HG03175 (cell line): ENCODE data around the gene CARD8.
"Not testable (repeated sequence)": the region's sequence is repeated elsewhere in the genome, so short reads cannot be mapped to it uniquely, and the experiment has no call there.

Experiments
- ATAC-seq: cut with Tn5 transposase; IDR thresholded peaks from one replicate; pipeline ENCODE4 v1.9.1; 2021; ENCODE audit warnings: mild to moderate bottlenecking, moderate library complexity; ENCODE audit not compliant: unreplicated experiment

CARD8 gene, protein sequence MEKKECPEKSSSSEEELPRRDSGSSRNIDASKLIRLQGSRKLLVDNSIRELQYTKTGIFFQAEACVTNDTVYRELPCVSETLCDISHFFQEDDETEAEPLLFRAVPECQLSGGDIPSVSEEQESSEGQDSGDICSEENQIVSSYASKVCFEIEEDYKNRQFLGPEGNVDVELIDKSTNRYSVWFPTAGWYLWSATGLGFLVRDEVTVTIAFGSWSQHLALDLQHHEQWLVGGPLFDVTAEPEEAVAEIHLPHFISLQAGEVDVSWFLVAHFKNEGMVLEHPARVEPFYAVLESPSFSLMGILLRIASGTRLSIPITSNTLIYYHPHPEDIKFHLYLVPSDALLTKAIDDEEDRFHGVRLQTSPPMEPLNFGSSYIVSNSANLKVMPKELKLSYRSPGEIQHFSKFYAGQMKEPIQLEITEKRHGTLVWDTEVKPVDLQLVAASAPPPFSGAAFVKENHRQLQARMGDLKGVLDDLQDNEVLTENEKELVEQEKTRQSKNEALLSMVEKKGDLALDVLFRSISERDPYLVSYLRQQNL

DNA sequence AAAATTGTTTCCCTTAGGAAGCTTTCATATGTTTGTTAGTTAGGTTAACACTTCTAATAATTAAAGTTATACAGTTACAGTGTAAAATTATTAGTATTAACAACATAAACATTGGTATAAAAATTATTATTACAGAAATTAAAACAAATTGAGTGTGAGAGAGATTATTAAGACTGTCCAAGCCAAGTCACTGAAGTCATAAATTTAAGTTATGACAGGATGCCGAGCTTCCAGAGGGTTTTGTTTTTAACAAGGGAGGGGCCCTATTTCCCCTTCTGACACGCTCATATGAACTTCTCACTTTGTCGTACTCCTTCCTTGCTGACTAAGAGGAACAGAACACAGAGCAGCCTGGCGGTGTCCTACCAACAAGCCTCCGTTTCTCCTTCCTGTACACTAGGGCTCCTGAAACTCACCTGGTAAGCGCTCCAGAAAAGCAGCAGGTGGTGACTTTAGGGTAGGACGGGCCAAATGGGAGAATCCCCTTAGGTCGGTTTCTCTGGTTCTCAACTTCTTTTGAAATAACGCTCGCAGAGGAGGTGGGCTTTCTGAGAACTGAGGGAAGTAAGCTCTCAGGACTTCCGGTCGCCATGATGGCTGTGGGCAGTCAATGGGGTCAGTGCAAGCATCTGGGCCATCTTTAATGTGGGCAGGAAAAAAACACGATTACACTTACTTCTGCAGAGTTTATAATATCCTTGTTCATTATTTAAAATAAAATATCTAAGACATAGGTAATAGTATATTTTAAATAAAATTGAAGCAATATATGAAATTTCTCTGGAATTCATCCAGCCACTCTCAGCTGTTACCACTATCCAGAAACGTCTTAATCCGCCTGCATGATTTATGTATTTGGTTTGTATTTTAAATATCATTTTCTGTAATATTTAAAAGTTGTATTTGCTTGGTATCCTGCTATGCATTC, at the start of gene CARD8:
Gene CARD8, minus strand, starts transcription at position 537 of the 928 bp plus-strand sequence. CDS start 14,892 bp downstream, outside the sequence.
- ATAC-seq: peak; percentile 74

DNA sequence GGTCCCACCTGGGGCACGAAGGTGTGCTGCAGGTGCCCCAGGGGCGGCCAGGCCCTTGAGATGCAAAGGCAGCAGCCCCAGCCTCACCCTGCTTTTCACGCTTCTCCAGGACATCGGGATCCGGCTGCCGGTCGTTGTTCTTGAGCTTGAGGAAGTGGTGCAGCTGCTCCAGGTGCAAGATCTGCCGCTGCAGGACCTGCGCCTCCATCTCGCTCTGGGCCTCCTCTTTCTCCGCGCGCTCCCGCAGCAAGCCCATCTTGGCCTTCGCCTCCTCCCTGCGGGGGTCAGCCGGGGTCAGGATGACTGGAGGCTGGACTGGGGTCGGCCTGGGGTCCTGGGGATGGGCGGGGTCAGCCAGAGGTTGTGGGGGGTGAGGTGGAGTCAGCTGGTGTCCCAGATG, 48.2 kb upstream of the CARD8 start:
- ATAC-seq: no peak

DNA sequence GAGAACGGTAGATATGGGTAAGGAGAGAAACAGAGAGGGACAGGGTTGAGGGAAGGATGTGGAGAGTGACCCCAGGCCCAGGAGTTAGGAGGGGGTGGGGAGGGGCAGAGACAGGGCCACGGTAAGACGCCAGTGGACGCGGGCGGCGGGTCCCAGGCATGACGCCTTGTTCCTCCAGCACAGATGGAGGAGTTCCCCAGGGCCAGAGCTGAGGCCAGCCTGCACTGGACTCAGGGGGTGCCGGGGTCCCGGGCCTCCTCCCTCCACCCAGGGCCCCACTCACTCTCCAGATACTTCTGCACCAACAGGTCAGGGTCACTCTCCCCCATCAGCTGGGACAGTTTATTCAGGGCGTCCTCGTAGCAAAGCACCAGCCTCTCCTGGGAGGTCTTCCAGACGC, 47.7 kb upstream of the CARD8 start:
- no peak for ATAC-seq

DNA sequence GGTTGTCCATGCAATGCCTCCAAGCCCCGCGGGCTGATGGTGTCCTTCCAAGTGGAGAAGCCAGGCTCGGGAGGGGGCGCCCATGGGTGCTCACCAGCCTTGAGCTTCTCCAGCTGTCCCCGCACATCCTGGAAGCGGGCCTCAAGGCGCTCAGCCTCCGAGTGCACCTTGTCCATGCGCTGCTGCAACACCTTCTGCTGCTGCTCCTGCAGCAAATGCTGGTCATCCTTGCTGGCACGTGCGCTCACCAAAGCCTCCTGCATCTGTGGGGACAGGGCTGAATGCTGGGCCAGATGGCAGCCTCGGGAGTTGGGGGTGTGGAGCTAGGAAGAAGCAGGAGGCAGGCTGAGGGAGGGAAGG, 46.9 kb upstream of the CARD8 start:
- no peak for ATAC-seq

DNA sequence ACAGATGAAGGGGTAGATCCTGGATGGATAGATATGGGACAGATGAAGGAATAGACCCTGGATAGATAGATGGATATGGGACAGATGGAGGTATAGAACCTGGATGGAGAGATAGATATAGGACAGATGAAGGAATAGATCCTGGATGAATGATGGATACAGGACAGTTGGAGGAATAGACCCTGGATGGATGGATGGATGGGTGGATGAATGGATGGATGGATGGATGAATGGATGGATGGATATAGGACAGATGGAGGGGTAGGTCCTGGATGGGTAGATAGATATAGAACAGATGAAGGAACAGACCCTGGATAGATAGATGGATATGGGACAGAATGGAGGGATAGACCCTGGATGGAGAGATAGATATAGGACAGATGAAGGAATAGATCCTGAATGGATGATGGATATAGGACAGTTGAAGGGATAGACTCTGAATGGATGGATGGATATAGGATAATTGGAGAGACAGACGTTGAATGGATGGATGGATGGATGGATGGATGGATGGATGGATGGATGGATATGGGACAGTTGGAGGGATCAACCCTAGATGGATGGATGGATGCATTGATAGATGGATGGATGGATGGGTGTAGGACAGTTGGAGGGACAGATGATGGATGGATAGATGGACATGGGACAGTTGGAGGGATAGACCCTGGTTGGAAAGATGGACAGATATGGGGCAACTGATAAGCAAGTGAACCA, 46.3 kb upstream of the CARD8 start:
- no peak for ATAC-seq

DNA sequence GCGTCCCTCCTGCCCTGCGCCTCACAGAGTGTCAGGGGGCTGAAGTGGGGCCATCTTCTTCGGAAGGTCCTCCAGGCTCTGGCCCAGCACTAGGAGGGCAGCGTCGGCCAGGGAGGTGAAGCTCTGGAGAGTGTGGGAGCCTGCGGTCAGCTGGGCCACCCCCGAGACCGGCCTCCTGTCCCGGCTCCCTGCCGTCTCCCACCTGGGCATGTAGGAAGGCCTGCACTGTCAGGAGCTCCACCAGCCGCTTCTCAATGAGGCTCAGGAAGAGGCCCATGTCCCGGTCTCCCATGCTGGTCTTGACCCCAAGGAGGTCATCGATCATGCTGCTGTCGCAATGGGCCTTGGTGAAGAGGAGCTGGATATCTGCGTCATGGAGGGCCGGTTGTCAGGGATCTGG, 42.3 kb upstream of the CARD8 start:
- no peak for ATAC-seq

DNA sequence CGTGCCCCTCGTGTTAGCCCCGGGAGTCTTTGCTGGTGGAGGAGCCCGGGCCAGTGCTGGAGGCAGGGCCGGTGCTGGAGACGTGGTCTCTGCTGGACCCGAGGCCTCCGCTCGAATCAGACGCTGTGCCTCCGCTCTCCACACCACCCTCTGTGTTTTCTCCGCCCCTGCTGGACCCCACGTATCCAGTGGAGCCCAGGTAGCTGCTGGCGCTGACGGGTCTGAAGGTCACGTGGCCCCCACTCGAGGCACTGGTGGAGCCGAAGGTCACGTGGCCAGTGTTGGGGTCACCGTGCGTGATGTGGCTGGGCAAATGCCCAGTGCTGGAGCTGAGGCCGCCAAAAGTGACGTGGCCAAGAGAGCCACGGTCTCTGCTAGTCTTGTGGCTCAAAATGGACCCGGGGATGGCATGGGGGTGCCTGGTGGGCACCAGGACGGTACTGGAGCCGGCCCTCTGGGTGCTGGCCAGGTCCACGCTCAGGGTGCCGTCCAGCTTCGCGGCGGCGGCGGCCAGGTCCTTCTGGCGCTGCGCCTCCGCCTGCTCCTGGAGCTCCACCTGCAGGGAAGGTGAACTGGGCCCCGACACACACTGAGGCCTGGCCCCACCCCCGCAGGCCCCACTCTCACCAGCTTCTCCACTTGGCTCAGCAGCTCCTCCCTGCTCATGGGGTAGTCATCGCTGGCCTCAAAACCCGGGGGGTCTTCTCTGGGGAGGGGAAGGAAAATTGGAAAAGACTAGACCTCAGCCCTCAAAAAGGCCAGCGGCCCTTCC, 41.4 kb upstream of the CARD8 start:
- ATAC-seq: no peak

DNA sequence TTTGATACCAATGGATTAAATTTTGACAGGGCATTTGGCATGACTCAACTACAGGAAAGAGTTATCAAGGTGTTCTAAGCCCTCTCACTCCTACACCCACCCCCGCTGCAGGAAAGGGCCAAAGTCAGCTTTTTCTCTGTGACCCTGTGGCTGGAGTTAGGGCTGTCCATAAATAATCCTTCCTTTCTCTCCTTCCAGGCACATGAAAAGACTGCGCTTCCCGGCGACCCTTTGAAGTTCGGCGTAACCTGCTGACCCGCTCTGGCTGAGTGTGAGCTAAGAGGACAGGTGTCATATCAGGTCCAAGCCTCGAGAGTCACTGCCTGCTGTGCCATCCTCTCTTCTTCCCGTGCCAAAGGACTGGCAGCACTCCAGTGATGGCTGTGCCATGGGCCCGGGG, 39.7 kb upstream of the CARD8 start:
- no peak for ATAC-seq

DNA sequence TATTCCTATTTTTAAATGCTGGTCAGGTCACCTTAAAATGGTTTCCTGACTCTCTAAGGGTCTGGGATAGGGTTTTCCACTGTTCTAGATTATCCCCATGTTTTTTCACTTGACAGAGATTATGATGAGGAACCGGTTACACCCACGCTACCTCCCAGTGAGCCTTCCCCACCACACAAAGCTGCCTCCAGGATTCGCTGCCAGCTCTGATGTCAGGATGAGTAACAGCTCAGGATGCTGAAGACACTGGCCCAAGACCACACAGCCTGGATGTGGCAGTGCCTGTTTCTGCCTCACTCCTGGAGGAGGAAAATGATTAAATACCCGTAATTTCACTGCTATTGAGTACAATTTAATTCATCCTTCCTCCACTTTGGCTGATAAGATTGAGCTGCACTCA, 37.1 kb upstream of the CARD8 start:
- ATAC-seq: no peak

DNA sequence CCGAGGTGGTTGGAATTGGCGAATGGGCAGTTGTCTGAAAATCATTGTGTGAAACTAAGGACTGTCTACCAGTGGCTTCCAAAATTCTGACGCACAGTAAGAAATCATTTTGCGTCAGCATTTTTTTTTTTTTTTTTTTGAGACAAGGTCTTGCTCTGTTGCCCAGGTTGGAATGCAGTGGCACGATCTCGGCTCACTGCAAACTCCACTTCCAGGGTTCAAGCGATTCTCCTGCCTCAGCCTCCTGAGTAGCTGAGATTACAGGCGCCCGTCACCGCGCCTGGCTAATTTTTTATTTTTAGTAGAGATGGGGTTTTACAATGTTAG, 35.7 kb upstream of the CARD8 start:
- ATAC-seq: not testable (repeated sequence)

DNA sequence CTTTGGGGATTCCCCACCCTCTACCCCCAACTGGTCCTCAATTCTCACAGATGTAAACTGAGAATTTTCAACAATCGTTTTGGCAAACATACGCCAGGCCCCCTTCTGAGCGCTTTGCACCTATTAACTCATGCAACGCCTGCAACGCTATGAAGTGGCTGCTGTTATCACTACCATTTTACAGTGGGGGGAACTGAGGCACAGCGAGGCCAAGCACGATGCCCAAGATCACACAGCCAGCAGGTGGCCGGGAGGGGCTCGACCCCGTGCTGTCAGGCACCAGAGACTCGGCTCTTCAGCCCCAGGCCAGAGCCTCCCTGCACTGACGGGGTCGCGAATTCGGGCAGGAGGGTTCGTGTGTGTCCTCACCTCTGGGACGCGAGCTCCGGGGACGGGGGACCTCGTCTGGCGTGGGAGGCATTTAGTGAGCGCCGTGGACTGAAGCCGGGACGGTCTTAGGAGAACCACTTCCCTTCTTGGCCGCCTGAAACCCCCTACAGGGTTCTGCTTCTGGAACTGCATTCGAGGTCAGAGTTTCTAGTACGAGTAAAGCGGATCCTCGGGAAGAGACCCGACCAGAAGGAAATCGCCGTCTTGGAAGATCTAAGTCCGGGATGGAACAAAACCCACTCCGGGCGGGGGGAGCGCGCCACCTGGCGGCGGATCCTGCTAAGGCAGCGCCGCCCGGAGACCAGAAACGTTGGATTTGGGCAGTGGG, 35.2 kb upstream of the CARD8 start:
- ATAC-seq: no peak

DNA sequence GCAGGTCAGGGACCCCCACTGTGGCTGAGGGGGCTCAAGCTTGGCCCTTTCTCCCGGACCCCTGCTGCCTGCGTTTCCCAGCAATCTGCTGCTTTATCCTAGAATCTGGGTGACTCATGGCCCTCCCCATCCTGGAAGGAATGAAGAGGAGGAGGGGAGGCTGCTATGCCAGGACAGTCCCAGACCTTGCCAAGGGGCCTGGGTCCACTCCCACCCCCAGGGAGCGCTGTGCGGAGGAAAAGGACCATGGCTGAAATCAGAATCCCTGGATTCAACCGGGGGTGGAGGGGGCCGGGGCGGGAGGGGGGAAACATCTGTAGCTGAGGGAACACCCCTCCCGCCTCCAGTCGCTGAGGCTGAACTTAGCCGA, 34.7 kb upstream of the CARD8 start:
- no peak for ATAC-seq

DNA sequence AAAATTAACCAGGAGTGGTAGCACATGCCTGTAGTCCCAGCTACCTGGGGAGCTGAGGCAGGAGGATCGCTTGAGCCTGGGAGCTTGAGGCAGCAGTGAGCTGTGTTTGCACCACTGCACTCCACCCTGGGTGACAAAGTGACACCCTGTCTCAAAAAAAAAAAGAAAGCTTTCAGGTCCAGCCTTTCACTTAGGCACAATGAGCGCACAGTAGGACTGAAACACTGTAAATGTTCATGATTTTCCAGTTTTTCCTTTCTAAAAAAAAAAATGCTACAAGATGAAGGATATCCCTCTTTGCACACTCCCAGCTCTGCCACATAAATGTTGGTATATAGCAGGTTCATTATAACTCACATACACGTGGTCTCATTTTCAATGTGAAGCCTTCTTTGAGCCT, 32.0 kb upstream of the CARD8 start:
- no peak for ATAC-seq

DNA sequence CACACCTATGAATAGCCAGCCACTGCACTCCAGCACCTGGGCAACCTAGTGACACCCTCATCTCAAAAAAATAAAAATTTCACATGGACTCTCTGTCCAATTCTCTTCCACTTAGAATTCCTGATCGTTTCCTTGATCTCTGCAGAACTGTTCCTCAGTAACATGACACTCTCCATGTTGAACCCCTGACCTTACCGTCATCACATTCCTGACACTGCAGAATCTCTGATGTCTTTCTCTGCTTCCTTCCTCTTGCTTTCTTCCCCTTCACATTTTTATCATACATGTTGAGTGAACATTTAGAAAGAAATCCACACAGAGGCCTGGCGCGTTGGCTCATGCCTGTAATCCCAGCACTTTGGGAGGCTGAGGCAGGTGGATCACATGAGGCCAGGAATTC, 29.2 kb upstream of the CARD8 start:
- ATAC-seq: no peak

DNA sequence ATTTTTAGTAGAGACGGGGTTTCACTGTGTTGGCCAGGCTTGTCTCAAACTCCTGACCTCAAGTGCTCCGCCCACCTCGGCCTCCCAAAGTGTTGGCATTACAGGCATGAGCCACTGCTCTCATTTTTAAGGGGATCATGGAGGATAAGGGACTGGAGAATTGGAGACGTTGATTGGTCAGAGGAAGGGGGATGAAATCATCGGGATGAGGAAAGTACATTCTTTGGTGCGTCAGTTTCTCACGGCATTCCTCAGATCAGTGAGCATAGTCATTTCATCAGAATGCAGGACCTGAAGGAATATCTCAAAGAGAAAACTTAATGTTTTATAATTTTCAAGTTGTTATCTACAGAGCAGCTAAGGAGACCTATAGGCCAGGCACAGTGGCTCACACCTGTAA, 28.2 kb upstream of the CARD8 start:
- no peak for ATAC-seq

DNA sequence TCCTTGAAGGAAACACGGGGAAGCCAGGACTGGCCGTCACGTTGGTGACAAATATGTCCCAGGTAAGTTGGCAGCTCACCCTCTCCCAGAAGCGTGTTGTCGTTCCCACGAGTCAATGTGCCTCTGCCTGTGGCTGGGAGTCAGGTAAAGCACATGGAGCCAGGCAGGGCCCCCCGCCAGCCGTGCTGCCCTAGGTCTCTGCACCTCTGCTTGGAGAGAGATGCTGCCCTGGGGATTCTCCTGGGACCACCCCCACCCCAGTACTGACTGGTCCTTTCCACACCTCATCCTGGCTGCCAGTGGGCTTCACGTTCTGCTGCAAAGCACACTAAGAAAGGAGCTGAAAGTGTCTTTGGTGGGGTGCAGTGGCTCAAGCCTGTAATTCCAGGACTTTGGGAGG, 24.0 kb upstream of the CARD8 start:
- ATAC-seq: no peak

DNA sequence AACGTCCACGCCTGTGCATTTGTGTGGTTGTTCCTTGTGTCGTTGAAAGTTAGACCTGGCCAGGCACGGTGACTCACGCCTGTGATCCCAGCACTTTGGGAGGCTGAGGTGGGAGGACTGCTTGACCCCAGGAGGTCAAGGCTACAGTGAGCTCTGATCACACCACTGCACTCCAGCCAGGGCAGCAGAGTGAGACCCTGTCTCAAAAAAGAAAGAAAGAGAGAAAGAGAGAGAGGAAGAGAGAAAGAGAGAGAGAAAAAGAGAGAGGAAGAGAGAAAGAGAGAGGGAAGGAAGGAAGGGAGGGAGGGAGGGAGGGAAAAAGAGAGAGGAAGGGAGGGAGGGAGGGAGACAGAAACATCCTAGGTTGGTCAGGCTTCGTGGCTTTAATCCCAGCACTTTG, 19.2 kb upstream of the CARD8 start:
- ATAC-seq: no peak

DNA sequence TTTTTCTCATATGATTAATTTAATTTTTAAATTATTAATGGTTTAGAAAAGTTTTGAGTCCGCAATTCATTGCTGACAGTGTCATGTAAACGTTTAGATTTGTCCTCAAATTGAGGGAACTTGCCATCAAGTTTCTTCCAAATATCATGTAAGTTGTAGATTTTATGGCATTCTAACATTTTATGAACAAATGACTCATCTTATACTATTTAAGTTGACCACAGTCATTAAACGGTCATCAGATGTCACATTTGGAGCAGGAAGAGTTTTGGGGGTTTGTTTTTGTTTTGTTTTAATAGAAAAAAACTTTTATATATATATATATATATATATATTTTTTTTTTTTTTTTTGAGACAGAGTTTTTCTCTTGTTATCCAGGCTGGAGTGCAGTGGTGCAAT, 18.5 kb upstream of the CARD8 start:
- no peak for ATAC-seq

DNA sequence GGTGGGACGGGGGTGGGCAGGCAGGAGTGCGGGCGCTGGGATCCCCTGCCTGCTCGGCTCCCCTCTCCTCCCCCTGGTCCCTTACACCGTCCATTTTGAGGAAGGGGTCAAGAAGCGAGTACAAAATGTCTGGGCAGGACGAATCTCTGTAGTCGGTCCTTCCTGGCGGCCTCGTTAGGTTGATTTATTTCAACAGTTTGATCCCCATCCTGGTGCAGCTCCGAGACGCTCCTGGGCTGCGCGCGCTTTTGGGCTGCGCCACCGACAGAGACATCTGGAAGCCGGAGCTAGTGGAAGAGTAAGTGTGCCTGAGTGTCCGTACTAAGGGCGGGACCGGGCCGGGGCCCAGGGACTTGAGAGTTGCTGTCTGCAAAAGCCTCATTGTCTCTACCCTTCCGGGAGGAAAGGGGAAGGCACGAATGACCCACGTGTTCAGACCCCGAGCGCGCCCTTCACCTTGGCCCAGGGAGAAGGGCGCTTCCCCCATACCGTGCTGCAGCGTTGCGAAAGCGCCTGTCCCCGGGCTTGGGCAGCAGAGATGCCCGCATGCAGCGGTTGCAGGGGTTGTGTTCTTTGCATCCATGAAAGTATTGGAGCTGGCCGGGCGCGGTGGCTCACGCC, 15.9 kb upstream of the CARD8 start:
- ATAC-seq: no peak

DNA sequence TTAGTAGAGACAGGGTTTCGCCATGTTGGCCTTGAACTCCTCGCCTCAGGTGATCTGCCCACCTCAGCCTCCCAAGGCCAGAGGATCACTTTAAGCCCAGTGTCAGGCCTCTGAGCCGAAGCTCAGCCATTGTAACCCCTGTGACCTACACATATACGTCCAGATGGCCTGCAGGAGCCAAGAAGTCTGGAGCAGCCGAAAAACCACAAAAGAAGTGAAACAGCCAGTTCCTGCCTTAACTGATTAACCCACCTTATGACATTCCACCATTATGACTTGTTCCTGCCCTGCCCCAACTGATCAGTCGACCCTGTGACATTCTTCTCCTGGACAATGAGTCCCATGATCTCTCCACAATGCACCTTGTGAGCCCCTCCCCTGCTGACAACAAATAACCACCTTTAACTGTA, 13.9 kb upstream of the CARD8 start:
- ATAC-seq: not testable (repeated sequence)
